GM12801 (cell line): ENCODE data around the gene SLC39A10.

Source experiments
- CTCF ChIP-seq: IDR thresholded peaks from one replicate; pipeline ENCODE4 v1.5.1; 2011; ENCODE audit warnings: control low read depth; ENCODE audit not compliant: insufficient read length; ENCODE audit errors: extremely low read depth

The SLC39A10 gene

GRCh38 chr2:195622966-195623365, 34.1 kb upstream of the SLC39A10 start:
- no peak for TF ChIP-seq CTCF

GRCh38 chr2:195626507-195626906, 30.5 kb upstream of the SLC39A10 start:
- TF ChIP-seq CTCF = no peak

- TF ChIP-seq CTCF = no peak
Measured at GRCh38 chr2:195628666-195629065, 28.4 kb upstream of the SLC39A10 start.

- no peak for TF ChIP-seq CTCF
Measured at GRCh38 chr2:195632856-195633572, 24.0 kb upstream of the SLC39A10 start.

- no peak for TF ChIP-seq CTCF
Measured at GRCh38 chr2:195633573-195633870, 23.5 kb upstream of the SLC39A10 start.

- no peak for TF ChIP-seq CTCF
Measured at GRCh38 chr2:195633974-195634373, 23.1 kb upstream of the SLC39A10 start.

- TF ChIP-seq CTCF = no peak
Measured at GRCh38 chr2:195636890-195637289, 20.1 kb upstream of the SLC39A10 start.
